SK-N-SH treated with all-trans-retinoic acid at 6 μM for 48 hours (cell line): ENCODE measurements around the gene ARHGEF40.

Experiments
- ATAC-seq: fragments of 200-7000 bp; cut with Tn5 transposase; 3 replicates; pipeline ENCODE4 v1.9.1; 2020; ENCODE audit warnings: mild to moderate bottlenecking, moderate library complexity
- ARNTL ChIP-seq: fragments of 450-650 bp; formaldehyde crosslinking; IDR thresholded peaks from 2 replicates; pipeline ENCODE4 v1.5.0; 2020; ENCODE audit warnings: low read depth, mild to moderate bottlenecking, moderate library complexity, borderline replicate concordance
- CREB5 ChIP-seq: fragments of 250-450 bp; sonication (Bioruptor Pico); IDR thresholded peaks from 2 replicates; pipeline ENCODE4 v1.5.1; 2020; ENCODE audit warnings: low read depth, mild to moderate bottlenecking, moderate library complexity
- CSDC2 ChIP-seq: fragments of 250-450 bp; sonication (Bioruptor Pico); IDR thresholded peaks from 2 replicates; pipeline ENCODE4 v1.5.0; 2020; ENCODE audit warnings: mild to moderate bottlenecking, moderate library complexity
- CSRNP3 ChIP-seq: fragments of 250-450 bp; sonication (Bioruptor Pico); IDR thresholded peaks from 2 replicates; pipeline ENCODE4 v1.5.1; 2021; ENCODE audit warnings: mild to moderate bottlenecking, moderate library complexity
- ESRRG ChIP-seq: fragments of 250-450 bp; sonication (Bioruptor Pico); IDR thresholded peaks from 2 replicates; pipeline ENCODE4 v1.6.1; 2021; ENCODE audit warnings: mild to moderate bottlenecking
- GLIS3 ChIP-seq: fragments of 250-450 bp; sonication (Bioruptor Pico); IDR thresholded peaks from 2 replicates; pipeline ENCODE4 v1.5.0; 2020; ENCODE audit warnings: mild to moderate bottlenecking, moderate library complexity
- ISL1 ChIP-seq: fragments of 250-450 bp; sonication (Bioruptor Pico); IDR thresholded peaks from 2 replicates; pipeline ENCODE4 v2.1.2; 2022; ENCODE audit warnings: mild to moderate bottlenecking, moderate library complexity
- OSR1 ChIP-seq: fragments of 250-450 bp; sonication (Bioruptor Pico); IDR thresholded peaks from 2 replicates; pipeline ENCODE4 v1.8.0; 2022; ENCODE audit warnings: moderate library complexity, mild to moderate bottlenecking, inconsistent platforms
- PATZ1 ChIP-seq: fragments of 250-450 bp; sonication (Bioruptor Pico); IDR thresholded peaks from 2 replicates; pipeline ENCODE4 v1.8.0; 2020; ENCODE audit warnings: mild to moderate bottlenecking, moderate library complexity, borderline replicate concordance
- POU6F1 ChIP-seq: fragments of 250-450 bp; sonication (Bioruptor Pico); IDR thresholded peaks from 2 replicates; pipeline ENCODE4 v1.8.0; 2021; ENCODE audit warnings: low read depth, mild to moderate bottlenecking, moderate library complexity, borderline replicate concordance
- PPARA ChIP-seq: fragments of 250-450 bp; sonication (Bioruptor Pico); IDR thresholded peaks from 2 replicates; pipeline ENCODE4 v1.5.0; 2020; ENCODE audit warnings: mild to moderate bottlenecking, borderline replicate concordance
- RARB ChIP-seq: fragments of 250-450 bp; sonication (Bioruptor Pico); IDR thresholded peaks from 2 replicates; pipeline ENCODE4 v1.8.0; 2021; ENCODE audit warnings: mild to moderate bottlenecking, moderate library complexity
- TCF4 ChIP-seq: fragments of 250-450 bp; sonication (Bioruptor Pico); IDR thresholded peaks from 2 replicates; pipeline ENCODE4 v1.8.0; 2021; ENCODE audit warnings: mild to moderate bottlenecking, moderate library complexity, borderline replicate concordance
- TOX ChIP-seq: fragments of 250-450 bp; sonication (Bioruptor Pico); IDR thresholded peaks from 2 replicates; pipeline ENCODE4 v1.8.0; 2021; ENCODE audit warnings: mild to moderate bottlenecking, moderate library complexity, borderline replicate concordance
- TSHZ2 ChIP-seq: fragments of 250-450 bp; sonication (Bioruptor Pico); IDR thresholded peaks from 2 replicates; pipeline ENCODE4 v1.5.0; 2020; ENCODE audit warnings: mild to moderate bottlenecking, moderate library complexity
- ZC3H10 ChIP-seq: fragments of 250-450 bp; sonication (Bioruptor Pico); IDR thresholded peaks from 2 replicates; pipeline ENCODE4 v1.5.1; 2021; ENCODE audit warnings: mild to moderate bottlenecking, moderate library complexity
- ZFP3 ChIP-seq: fragments of 250-450 bp; sonication (Bioruptor Pico); IDR thresholded peaks from 2 replicates; pipeline ENCODE4 v1.5.0; 2020; ENCODE audit warnings: mild to moderate bottlenecking, moderate library complexity
- ZFP30 ChIP-seq: fragments of 450-650 bp; formaldehyde crosslinking; IDR thresholded peaks from 2 replicates; pipeline ENCODE4 v1.5.0; 2022; ENCODE audit warnings: mild to moderate bottlenecking, moderate library complexity
- ZNF565 ChIP-seq: fragments of 450-650 bp; formaldehyde crosslinking; conservative IDR thresholded peaks from 2 replicates; pipeline ENCODE4 v1.5.0; 2020; ENCODE audit warnings: low read depth, mild to moderate bottlenecking, moderate library complexity
- ZNF8 ChIP-seq: fragments of 450-650 bp; formaldehyde crosslinking; IDR thresholded peaks from 2 replicates; pipeline ENCODE4 v1.5.0; 2020; ENCODE audit warnings: mild to moderate bottlenecking, moderate library complexity

The ARHGEF40 gene

GRCh38 chr14:21055432-21056117 is 14.5 kb upstream of the ARHGEF40 start:
- no peak for TF ChIP-seq PATZ1 (CRISPR knock-in tag)
- TF ChIP-seq CSRNP3 (CRISPR knock-in tag): no peak
- no peak for TF ChIP-seq ZNF8 (CRISPR knock-in tag)
- TF ChIP-seq ZFP30 (CRISPR knock-in tag): no peak
- no peak for TF ChIP-seq TSHZ2 (CRISPR knock-in tag)
- TF ChIP-seq ARNTL: no peak
- no peak for TF ChIP-seq CREB5 (CRISPR knock-in tag)
- no peak for TF ChIP-seq ZFP3 (CRISPR knock-in tag)
- no peak for TF ChIP-seq GLIS3 (CRISPR knock-in tag)
- TF ChIP-seq ISL1: no peak
- no peak for TF ChIP-seq RARB (CRISPR knock-in tag)
- TF ChIP-seq TCF4 (CRISPR knock-in tag): no peak
- TF ChIP-seq TOX (CRISPR knock-in tag): no peak
- no peak for TF ChIP-seq ESRRG (CRISPR knock-in tag)
- TF ChIP-seq CSDC2 (CRISPR knock-in tag): no peak
- TF ChIP-seq ZC3H10 (CRISPR knock-in tag): no peak
- TF ChIP-seq OSR1: no peak
- TF ChIP-seq PPARA: no peak
- TF ChIP-seq POU6F1 (CRISPR knock-in tag): no peak
- ATAC-seq: no peak

- TF ChIP-seq CSRNP3 (CRISPR knock-in tag) (no peak), ZNF565 (CRISPR knock-in tag) (no peak), ZFP3 (CRISPR knock-in tag) (no peak)
These were observed 13.5 kb upstream of the ARHGEF40 start for GRCh38 chr14:21056520-21057163.

More at GRCh38 chr14:21056520-21057163, 13.5 kb upstream of the ARHGEF40 start:
- no peak for ATAC-seq
